ENCODE data around the gene PPM1D.

- peak; percentile 60; the same call in 1 of the 2 replicates for TF ChIP-seq CTCF (conservative IDR thresholded peaks at IDR 0.05)
- no peak for TF ChIP-seq EZH2 (IDR thresholded peaks at IDR 0.05; ENCODE audit: low read depth)
Observed at GRCh38 chr17:60586288-60586974, 13.6 kb upstream of the PPM1D start.

Measured in PC-9 (cell line).